GM12872 (cell line): Measurements from ENCODE around the gene AOC3.

Experiments used
- TF ChIP-seq, protein P1 (sequence below): IDR thresholded peaks from 3 replicates; pipeline ENCODE4 v1.5.1; 2011; ENCODE audit warnings: low read depth, mild to moderate bottlenecking, low read length, moderate library complexity; ENCODE audit not compliant: insufficient read depth

AOC3 gene

DNA sequence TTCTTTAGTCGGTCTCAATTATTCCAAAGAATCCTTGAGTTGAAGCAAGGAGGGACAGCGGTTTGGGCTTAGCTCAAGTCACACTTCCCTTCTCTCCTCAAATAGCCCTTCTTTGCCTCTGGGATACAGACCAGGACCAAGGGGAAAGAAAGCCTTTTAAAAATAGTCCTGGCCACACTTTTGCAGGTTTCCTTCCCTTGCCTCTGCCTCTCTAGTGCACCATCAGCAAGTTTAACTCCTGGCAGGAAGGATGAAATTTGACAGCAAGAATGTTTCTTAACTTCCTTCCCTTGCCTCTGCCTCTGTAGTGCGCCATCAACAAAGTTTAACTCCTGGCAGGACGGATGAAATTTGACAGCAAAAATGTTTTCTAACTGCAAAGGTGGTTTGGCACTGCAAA, 42.4 kb downstream of the AOC3 start:
- TF ChIP-seq, protein P1, sequence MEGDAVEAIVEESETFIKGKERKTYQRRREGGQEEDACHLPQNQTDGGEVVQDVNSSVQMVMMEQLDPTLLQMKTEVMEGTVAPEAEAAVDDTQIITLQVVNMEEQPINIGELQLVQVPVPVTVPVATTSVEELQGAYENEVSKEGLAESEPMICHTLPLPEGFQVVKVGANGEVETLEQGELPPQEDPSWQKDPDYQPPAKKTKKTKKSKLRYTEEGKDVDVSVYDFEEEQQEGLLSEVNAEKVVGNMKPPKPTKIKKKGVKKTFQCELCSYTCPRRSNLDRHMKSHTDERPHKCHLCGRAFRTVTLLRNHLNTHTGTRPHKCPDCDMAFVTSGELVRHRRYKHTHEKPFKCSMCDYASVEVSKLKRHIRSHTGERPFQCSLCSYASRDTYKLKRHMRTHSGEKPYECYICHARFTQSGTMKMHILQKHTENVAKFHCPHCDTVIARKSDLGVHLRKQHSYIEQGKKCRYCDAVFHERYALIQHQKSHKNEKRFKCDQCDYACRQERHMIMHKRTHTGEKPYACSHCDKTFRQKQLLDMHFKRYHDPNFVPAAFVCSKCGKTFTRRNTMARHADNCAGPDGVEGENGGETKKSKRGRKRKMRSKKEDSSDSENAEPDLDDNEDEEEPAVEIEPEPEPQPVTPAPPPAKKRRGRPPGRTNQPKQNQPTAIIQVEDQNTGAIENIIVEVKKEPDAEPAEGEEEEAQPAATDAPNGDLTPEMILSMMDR: no peak

DNA sequence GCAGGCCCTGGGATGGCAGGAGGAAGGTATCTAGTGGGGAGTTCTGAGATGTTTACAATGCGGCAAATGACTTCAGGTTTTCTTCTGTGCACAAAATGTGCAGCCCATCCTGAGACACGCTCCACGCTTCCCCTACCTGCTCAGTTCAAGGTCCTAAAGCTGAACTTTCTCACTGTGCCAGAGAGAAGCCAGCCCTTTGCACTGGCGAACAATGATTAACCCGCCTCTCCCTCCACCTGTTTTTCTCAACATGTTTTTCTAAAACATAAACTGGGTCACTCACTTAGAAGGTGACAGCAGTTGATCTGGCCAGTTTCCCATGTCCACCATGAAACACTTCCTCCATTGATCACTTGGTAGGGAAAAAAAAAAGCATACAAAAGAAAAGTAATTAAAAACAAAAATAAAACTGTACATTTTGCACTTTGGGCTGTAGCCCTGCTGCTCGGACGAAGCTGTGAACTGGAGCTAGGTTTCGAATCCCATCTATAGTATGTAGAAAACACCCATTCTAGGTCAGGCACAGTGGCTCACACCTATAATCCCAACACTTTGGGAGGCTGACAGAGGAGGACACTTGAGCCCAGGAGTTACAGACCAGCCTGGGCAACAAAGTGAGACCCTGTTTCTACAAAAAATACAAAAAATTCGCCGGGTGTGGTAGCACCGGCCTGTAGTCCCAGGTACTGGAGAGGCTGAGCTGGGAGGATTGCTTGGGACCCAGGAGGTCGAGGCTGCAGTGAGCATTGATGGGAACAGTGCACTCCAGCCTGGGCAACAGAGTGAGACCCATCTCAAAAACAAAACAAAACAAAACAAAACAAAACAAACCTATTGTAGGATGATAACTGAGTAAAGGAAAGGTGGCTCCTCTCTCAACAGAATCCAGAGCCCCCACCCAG, 43.5 kb downstream of the AOC3 start:
- TF ChIP-seq, protein P1: no peak

DNA sequence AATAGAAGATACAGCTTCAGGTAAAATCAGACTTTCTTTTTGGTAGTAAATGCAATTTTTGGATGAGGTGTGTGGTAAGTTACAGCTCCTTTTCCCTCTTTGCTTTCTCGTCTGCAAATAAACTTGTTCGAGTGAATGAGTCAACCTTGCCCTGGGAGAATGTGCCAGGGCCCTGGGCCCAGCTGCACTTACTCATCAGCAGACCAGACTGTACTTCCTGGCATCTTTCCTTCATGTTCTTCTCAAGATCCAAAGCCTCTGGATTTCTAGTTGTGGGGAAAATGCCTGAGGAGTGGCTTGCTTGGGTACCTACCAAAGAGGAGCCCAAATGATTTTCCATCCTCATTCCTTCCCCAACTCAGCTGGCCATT, 44.2 kb downstream of the AOC3 start:
- TF ChIP-seq, protein P1: no peak

DNA sequence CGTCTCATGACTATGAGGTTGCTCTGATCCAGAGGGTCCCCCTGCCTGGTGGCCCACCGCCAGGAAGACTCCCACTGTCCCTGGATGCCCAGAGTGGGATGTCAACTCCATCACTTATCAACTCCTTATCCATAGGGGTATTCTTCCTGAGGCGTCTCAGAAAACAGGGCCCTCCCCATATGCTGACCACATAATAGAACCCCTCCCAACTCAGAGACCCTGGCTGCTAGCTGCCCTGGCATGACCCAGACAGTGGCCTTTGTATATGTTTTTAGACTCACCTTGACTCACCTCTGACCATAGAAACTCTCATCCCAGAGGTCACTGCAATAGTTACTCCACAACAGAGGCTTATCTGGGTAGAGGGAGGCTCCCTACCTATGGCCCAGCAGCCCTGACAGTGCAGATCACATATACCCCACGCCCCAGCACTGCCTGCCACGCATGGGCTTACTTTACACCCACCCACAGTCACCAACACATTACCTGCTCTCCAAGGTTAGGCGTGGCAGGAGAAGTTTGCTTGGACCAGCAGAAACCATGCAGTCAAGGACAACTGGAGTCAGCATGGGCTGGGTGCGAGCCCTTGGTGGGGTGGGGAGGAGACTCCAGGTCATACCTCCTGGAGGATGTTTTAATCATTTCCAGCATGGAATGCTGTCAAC, 47.3 kb downstream of the AOC3 start:
- TF ChIP-seq, protein P1: no peak

DNA sequence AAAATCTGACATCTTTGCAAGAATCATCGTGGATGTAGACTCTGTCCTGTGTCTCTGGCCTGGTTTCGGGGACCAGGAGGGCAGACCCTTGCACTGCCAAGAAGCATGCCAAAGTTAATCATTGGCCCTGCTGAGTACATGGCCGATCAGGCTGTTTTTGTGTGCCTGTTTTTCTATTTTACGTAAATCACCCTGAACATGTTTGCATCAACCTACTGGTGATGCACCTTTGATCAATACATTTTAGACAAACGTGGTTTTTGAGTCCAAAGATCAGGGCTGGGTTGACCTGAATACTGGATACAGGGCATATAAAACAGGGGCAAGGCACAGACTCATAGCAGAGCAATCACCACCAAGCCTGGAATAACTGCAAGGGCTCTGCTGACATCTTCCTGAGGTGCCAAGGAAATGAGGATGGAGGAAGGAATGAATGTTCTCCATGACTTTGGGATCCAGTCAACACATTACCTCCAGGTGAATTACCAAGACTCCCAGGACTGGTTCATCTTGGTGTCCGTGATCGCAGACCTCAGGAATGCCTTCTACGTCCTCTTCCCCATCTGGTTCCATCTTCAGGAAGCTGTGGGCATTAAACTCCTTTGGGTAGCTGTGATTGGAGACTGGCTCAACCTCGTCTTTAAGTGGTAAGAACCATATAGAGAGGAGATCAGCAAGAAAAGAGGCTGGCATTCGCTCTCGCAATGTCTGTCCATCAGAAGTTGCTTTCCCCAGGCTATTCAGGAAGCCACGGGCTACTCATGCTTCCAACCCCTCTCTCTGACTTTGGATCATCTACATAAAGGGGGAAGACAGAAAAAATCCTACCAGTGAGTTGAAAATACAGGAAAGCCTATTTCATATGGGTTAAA, 49.7 kb downstream of the AOC3 start, which contains the start of gene G6PC1:
Gene G6PC1 (plus strand): TSS at position 340 of the 872 bp plus-strand sequence. CDS start 78 bp downstream, at position 418.
- TF ChIP-seq, protein P1: no peak

DNA sequence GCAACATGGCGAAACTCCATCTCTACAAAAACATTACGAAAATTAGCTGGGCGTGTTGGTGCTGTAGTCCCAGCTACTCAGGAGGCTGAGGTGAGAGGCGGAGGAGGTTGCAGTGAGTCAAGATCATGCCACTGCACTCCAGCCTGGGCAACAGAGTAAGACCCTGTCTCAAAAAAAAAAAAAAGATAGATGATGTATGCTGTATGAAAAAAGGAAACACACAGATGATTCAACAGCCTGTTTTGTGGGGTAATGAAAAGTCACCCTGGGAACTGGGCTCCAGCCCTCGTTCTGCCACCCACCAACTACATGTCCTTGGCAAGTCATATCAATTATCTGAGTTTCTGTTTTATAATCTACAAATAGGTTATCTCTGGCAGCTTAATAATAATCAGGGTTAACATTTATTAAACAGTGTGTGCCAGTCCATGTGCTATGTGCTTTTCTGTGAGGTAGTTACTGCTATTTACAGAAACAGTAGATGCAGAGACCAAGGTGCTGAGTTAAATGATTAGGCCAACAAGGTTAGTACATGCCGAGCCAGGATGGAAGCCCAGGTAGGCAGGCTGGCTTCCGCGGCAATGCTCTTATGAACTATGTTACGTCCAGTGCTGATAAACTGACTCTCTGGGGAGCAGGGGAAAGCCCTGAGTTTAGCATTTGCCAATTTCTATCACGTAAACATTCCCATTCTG, 50.7 kb downstream of the AOC3 start:
- TF ChIP-seq, protein P1: no peak
